Left renal cortex interstitium (tissue), 4 donors: ENCODE data around the gene DHRS2. TPM values are rescaled to one million over a fixed set of nuclear protein-coding genes. Genes with fewer than 3 reads are reported as not detected.
"Not testable (repeated sequence)": the region's sequence is repeated elsewhere in the genome, so short reads cannot be mapped to it uniquely, and the experiment has no call there.

Experiments used
- DNase-seq, 4 donors: peaks; one replicate each; pipeline ENCODE4 v3.0.0-alpha.2; 2013; ENCODE audit warnings: low read depth in 4 of 4, low spot score in 2 of 4, missing footprints in 1 of 4
- polyA plus RNA-seq, 4 donors: library from polyadenylated mRNA; unstranded; fragments of 120-200 nt; gene quantifications; one replicate each; pipeline ENCODE4 v1.2.1, GENCODE V29; 2013; ENCODE audit not compliant: insufficient read length in 4 of 4

The DHRS2 gene
- polyA plus RNA-seq, 4 donors, result 29.0 to 66.8 (median 52.0) TPM

DNA sequence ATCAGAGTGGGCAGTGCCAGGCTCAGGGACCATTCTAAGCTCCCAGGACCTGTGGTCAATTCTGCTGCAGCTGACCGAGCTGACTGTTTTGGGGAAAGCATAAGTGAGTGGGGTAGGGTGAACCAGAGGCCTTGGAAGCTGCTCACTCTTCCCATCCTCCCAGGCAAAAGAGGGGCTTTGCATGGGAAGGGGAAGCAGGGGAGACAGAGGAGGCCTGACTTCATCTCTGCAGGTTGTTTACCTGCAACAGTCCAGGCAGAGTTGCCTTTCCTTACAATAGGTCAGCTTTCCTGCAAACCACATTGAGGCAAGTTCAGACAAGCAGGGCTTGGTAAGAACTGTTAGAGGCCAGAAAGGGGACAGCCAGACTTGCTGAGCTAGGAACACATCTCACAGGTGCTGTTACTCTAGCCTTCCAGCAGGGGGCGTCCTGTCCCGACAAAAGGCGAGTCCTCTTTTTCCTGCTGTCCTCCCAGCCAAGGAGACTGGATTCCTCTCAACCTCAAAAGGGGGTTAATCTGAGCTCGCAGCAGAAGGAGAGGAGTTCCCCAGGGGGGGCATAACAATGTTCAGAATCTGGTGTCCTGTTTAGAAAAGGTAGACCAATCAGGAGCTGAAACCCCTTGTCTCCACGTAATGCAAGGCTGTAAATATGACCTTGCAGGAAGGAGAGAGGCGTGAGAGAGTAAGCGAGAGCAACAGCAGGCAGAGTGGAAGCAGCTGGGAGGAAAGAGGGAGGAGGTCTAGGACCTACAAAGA, 4.3 kb upstream of the DHRS2 start:
- peak; percentile 76 to 91 (median 87) for DNase-seq

GRCh38 chr14:23632461-23633159, 3.6 kb upstream of the DHRS2 start:
- peak in 1 of 4 donors; percentile 13 for DNase-seq

DNA sequence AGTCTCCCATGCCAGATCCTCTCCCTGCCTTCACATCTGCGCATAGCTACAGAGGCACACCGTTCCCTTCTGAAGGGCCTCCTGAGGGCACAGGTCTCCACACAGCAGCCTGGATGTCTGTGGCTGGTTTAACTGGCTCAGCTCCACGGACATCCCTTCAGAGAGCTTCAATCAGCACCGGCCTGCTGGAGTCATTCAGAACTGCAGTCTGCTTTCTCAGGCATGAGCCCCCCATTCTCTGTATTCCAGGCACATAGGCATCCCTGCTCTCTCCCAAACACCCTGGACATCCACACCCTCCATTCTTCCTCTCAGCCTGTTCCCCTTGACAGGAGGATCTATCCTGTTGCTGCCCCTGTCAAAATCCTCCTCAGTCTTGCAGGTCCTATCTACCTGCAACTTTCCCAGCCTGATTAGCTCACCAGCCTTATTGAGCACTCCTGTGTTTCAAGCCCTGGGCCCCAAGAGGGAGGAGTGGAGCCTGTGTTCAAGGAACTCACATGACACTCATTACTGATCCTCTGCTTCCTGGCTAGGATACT, 2.9 kb upstream of the DHRS2 start:
- no peak for DNase-seq

- DNase-seq, result not testable (repeated sequence)
These were observed 1.3 kb upstream of the DHRS2 start for GRCh38 chr14:23634698-23635412.

GRCh38 chr14:23637312-23637654, 1.1 kb downstream of the DHRS2 start:
- DNase-seq, result not testable (repeated sequence)

DNA sequence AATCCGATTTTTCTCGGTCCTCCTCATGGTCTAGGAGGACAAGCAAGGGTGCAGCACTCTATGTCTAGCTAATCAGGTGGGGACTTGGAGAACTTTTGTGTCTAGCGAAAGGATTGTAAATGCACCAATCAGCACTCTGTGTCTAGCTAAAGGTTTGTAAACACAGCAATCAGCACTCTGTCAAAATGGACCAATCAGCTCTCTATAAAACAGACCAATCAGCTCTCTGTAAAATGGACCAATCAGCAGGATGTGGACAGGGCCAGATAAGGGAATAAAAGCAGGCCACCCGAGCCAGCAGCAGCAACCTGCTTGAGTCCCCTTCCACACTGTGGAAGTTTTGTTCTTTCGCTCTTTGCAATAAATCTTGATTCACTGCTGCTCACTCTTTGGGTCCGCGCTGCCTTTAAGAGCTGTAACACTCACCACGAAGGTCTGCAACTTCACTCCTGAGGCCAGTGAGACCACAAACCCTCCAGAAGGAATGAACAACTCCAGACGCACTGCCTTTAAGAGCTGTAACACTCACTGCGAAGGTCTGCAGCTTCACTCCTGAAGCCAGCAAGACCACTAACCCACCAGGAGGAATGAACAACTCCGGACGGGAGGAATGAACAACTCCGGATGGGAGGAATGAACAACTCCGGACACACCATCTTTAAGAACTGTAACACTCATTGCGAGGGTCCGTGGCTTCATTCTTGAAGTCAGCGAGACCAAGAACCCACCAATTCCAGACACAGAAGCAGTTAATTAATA, 1.7 kb downstream of the DHRS2 start:
- DNase-seq, result not testable (repeated sequence)

DNA sequence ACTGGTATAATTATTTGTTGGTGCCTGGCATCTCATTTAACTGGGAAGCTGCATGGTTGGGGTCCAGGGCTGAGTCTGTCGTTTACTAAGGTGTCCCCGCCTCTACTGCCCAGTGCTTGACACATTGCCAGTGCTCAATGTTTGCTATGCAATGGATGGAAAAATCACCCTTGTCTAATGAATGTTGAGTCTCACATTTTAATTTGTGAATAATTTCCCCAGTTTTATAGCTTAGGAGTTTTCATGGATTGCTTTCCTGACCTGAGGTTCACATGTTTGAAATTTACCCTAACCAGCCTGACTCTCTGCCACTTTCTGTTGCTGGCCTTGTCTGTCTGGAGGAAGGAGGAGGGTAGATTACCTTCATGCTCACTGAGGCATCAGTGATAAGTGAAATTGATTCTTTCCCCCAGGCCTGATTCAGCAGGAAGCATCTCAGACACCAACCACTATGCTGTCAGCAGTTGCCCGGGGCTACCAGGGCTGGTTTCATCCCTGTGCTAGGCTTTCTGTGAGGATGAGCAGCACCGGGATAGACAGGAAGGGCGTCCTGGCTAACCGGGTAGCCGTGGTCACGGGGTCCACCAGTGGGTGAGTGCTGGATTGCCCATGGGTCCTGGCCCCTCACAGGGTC, 2.4 kb downstream of the DHRS2 start:
- no peak for DNase-seq

GRCh38 chr14:23639048-23639890, 3.1 kb downstream of the DHRS2 start:
- DNase-seq, result no peak

GRCh38 chr14:23639891-23640523, 3.8 kb downstream of the DHRS2 start:
- DNase-seq, result no peak

DNA sequence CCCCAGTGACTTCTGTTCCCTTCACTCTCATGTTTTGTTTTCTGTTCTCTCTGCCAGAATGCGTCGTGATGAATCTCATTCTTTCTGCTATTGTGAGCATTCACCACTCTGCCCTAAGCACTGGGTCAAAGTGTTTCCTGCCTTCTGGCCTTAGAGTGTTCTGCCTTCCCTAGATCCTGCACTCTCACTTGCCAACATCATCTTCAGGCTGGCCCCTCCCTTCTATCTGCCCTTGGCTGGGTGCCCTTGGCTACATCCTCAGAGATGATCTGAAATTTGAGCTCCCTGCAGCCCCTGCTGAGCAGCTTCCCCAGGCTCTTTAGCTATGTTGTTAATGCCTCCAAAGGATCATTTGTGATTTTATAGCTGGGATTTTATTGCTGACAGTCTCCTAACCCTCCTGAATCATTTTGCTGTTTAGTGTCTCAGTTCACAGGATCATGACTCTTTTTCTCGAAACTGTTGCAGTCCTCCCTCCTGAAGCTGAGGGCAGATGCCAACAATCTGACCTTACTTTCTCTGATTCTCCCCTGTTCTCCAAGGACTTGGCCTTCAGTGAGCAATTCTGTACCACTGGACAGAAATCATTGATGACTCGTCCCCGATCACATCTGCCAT, 4.5 kb downstream of the DHRS2 start:
- DNase-seq, result peak; percentile 22 to 67 (median 40)

- DNase-seq, result no peak
These were observed 5.2 kb downstream of the DHRS2 start for GRCh38 chr14:23641180-23641914.

- DNase-seq, result no peak
These were observed 5.9 kb downstream of the DHRS2 start for GRCh38 chr14:23641915-23642588.

- DNase-seq, result no peak
These were observed 7.5 kb downstream of the DHRS2 start for GRCh38 chr14:23643533-23644194.

GRCh38 chr14:23644195-23644918, 8.2 kb downstream of the DHRS2 start:
- no peak for DNase-seq

DNA sequence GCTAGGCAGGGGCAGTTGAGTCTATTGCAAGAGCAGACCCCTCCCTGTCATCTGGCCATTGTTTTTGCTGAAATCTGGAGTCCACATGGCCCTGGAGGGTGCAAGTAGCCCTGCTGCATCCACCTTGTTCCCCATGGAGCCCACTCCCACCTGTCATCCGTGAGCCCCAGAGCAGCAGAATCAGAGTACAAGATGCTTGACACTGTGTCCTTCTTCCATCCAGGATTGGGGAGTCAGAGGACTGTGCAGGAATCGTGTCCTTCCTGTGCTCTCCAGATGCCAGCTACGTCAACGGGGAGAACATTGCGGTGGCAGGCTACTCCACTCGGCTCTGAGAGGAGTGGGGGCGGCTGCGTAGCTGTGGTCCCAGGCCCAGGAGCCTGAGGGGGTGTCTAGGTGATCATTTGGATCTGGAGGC, 8.8 kb downstream of the DHRS2 start:
- DNase-seq, result no peak

GRCh38 chr14:23645504-23645811, 9.3 kb downstream of the DHRS2 start:
- no peak for DNase-seq
